CD4-positive, alpha-beta T cell treated with Interleukin-21 for 1 hour (primary cell): ENCODE results near the gene KRT28.
"Not testable (repeated sequence)": the region's sequence is repeated elsewhere in the genome, so short reads cannot be mapped to it uniquely, and the experiment has no call there.

Source experiments
- DNase-seq: peaks from one replicate; pipeline ENCODE4 v3.0.0-alpha.2; 2020

Gene KRT28

DNA sequence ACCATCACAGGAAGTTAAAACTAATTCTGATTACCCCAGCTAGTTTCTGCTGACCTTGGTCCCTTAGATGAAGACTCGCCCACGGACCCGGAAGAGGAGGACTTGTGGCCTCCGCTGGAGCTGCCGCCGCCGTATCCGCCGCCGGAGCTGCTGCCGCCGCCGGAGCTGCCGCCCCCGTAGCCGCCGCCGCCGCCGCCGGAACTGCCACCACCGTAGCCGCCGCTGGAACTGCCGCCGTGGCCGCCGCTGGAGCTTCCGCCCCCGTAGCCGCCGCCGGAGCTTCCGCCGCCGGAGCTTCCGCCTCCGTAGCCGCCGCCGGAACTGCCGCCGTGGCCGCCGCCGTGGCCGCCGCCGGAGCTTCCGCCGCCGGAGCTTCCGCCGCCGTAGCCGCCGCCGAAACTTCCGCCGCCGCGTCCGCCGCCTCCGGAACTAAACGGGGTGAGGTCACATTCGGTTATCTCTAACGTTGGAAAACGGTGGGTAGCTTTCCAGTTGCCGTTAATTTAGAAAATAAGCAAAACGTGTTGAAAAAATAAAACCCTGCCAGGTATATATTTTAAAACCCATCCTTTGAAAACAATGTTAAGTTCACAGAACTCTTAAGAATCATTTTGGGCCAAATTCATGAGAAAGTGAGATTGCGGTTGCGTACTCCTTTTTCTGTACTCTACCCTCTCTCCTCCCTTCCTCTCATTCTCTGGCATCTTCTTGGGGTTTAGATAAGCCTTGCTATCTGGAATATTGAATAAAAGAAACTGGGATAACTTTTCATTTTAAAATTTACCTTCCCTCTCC lies 19.2 kb upstream of the KRT28 start:
- DNase-seq, result peak; percentile 89

GRCh38 chr17:40818343-40818732 lies 18.6 kb upstream of the KRT28 start:
- DNase-seq, result no peak

GRCh38 chr17:40817103-40817682 lies 17.4 kb upstream of the KRT28 start:
- no peak for DNase-seq

- DNase-seq, result no peak
Measured at GRCh38 chr17:40816569-40816968, 16.8 kb upstream of the KRT28 start.

GRCh38 chr17:40815381-40815780 lies 15.6 kb upstream of the KRT28 start:
- no peak for DNase-seq

GRCh38 chr17:40814657-40815056 lies 14.9 kb upstream of the KRT28 start:
- DNase-seq, result not testable (repeated sequence)

DNA sequence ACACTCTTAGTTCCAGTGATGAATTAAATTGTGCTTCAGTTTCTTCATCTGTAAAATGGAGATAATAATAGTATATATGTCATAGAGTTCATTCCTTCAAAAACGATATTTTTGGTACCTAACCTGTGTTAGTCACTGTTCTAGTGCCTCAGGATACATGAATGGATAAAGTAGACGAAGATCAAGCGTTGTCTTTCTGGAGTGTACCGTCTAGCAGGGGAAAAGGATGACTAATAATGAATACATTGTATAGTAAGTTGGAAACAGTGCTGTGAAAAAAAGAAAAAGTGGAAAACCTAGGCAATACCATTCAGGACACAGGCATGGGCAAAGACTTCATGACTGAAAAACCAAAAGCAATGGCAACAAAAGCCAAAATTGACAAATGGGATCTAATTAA lies 14.0 kb upstream of the KRT28 start:
- no peak for DNase-seq

DNA sequence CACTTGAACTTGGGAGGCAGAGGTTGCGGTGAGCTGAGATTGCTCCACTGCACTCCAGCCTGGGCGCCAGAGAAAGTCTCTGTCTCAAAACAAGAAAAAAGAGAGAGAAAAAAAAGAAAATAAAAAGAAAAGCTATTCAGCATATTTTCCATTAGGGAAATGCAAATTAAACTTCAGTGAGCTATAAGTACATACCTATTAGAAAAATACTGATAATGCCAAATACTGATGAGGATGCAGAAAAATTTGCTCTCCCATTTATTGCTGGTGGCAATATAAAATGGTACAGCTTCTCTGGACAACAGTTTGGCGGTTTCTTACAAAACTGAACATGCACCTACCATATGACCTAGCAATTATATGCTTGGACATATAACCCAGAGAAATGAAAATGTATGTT lies 12.9 kb upstream of the KRT28 start:
- no peak for DNase-seq

GRCh38 chr17:40810494-40810893 lies 10.7 kb upstream of the KRT28 start:
- DNase-seq, result no peak

GRCh38 chr17:40809721-40810421 lies 10.1 kb upstream of the KRT28 start:
- no peak for DNase-seq

DNA sequence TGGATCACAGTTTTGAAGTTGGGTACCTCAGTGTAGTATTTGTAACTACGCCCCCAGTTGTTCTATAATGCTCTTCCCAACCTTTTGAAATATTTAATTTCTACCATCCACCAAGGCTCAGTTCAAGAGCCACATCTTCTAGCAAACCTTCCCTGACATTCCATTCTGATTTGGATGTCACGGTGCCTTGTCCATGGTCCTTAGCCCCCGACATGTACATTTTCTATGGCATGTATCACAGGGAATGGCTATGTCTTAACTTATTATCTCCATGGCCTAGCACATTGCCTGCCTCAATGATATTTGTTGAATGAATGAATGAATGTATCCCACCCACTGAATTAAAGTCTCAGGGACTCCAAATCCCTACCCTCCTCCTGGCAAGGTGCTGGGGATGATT lies 6.4 kb upstream of the KRT28 start:
- no peak for DNase-seq

DNA sequence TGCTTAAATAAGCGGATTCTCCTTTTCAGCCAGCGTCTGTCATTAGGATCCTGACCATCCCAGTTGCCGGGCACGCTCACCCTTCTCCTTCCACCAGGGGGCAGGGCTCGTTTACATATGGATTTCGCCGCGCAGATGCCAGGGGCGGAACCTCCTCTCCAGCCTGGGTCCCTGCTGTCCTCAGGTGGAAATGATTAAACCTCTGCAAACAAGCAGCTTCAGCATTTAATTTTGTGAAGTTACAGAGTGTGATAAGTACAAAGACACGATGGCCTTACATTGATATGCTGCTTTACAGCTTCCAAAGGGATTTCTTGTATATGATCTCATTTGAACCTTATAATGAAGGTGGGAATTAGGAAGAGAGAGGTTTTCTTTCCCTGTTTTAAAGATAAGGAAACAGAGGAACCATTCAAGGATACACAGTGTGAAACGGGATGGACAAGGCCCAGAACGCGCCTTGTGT lies 3.9 kb upstream of the KRT28 start:
- peak; percentile 76 for DNase-seq

GRCh38 chr17:40801157-40801556 lies 1.4 kb upstream of the KRT28 start:
- no peak for DNase-seq

DNA sequence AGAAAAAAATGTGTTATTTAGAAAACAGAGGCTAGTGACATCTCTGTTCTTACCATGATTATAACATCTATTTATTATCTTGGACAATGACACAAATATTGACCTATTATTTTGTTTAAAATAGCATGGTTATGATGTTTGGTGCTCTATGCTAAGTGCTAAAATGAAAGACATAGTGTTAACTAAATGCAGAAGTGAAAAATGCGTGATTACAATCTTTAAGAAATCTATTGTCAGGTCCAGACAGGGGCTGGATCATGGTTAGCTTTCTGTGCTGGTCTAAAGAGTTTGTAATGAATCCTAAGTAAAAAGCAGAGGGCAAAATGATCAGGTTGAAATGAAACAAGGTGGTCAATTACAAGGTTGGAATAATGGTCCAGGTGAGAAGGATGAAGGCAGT lies 622 bp upstream of the KRT28 start:
- no peak for DNase-seq

DNA sequence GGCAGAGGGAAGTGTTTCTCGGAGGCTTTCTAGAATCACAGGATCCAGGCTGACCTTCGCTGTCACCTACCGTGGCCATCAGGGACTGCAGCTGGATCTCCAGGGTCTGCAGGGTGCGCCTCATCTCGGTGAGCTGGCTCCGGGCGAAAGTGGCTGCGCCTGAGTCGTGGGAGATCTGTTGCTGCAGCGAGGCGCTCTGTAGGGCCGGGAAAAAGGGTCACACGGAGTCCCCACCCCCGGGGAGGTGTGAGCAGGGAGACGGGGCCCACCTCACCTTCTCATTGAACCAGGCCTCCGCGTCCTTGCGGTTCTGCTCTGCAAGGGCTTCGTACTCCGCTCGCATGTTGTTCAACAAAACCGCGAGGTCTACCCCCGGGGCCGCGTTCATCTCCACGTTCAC lies 2.9 kb downstream of the KRT28 start:
- no peak for DNase-seq

DNA sequence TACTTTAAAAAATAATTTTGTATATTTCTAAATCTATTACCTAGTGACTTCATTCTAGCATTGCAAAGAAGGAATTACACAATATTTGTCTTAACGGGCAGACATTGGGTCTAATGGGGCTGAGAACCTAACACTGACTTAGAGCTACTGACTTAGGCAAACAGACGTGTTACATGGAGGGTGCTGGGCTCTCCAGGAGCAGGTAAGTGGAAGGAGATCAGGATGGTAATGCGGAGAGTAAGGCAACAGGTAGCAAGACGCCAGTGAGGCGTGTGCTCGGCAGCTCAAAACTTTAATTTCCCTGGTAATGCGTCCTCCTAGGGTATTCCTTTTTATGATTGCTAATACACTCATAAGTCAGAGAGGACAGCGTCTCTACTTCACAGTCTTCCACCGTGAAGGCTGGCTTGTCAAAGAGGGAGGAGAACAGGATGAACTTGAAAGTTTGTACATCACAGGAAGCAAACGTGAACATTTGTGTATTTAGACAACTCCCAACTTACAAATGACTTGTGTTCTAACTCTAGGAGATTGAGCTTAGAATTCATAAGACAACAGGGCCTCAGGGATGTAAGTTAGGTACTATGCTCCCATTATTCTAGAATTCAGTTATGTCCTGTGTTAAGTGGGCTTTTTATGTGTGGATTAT lies 4.6 kb downstream of the KRT28 start:
- DNase-seq, result no peak

DNA sequence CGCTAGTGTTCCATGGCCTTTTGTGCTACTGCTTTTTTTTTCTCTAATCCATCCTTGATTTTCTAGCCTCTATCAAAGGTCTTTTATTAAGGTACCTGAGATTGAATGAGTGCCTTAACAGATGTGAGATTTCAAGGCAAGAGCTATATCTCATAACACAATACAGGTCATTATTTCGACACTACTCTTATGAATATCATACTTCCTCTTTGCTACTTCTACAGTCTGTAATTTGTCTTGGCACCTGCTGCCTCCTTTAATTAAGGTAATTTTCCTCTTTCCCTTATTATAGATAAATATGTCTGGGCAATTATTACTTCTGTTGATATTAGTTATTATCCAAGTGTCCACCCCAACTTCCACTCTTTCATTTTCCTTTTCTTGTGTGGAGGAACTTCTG lies 5.3 kb downstream of the KRT28 start:
- no peak for DNase-seq

GRCh38 chr17:40793832-40794231 lies 5.9 kb downstream of the KRT28 start:
- DNase-seq, result no peak

DNA sequence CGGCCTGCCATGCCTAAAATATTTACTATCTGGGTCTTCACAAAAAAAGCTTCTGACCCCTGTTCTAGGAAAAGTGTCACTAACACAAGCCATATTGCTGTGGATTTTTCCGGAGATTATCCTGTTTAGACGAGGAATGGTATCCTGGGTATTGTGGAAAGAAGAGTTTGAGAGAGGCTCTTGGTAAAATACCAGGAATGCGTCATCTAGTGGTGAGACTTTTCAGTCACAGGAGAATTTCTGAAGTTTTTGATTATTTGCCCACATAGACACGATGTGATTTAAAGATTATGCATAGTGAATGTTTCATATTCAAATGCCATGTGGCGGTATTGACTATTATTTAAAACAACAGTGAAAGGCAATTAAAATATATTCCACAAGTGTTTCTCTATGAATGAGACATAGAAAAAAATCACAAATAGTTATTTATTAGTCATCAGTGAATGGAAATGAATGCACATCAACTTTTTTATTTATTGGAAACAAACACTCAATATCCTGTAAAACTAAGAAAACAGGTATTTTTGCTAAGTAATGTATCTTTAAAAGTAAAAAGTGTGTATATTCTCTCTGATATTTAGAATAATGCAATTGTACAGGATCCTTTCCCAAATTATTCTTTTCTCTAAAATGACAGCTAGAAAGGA lies 7.8 kb downstream of the KRT28 start:
- no peak for DNase-seq

DNA sequence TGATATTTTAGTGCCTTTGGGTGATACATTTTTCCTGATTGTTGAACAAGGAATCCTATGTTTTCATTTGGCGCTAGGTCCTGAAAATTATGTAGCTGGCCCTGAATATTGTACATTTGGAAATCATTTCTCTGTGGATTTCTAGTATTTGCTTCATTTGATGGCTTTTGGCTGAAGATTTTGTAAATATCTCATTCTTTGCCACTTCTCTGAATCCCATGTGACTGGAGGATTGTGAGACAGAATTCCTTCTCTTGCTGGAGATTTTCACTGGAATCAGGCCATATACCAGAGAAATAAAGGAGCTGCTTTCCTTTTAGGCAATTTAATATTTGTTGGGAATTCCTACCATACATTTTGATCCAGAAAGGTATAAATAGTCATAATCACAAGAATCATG lies 8.6 kb downstream of the KRT28 start:
- no peak for DNase-seq

- DNase-seq, result no peak
Measured at GRCh38 chr17:40782450-40782849, 17.3 kb downstream of the KRT28 start, which contains the start of gene KRT27. Gene KRT27 (minus strand): TSS chr17:40782550. CDS start chr17:40782493, 57 bp downstream.

DNA sequence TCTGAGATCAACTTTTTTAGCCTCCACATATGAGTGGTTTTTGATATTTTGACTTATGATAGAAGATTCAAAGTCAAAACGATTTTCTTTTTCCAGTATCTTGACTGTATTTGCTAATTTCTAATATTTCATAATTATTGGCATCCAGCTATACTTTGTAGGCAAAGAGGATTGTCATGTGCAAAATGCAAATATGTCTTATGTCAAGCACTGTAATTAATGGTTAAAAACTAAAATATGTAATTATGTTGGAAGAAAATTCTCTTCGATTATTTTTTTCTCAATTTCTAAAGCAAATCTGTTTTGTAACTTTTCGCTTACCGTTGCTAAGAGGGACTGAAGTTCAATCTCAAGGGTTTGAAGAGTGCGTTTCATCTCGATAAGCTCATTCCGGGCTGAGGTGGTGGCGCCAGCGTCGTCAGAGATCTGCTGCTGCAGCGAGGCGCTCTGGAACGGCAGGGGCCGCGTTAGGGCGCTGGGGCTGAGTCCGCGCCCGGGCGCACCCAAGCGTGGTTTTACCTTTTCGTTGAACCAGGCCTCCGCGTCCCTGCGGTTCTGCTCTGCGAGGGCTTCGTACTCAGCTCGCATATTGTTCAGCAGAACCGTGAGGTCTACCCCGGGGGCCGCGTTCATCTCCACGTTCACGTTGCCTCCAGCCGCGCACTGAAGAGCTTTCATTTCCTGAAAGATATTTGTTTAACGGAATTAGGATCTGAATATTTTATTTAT lies 20.4 kb downstream of the KRT28 start:
- no peak for DNase-seq
